K562 (cell line): ENCODE results near the gene CADM2. TPM values are rescaled to one million over a fixed set of nuclear protein-coding genes. Genes with fewer than 3 reads are reported as not detected.

ENCODE experiments used
- C11orf30 ChIP-seq: fragments of 450-650 bp; IDR thresholded peaks from 2 replicates; pipeline ENCODE4 v1.6.1; 2016; ENCODE audit warnings: low read depth, mild to moderate bottlenecking
- GTF2A2 ChIP-seq: IDR thresholded peaks from 2 replicates; pipeline ENCODE4 v1.6.1; 2016; ENCODE audit warnings: mild to moderate bottlenecking, missing genetic modification characterization, missing compliant biosample characterization
- HIVEP1 ChIP-seq: fragments of 250-450 bp; sonication (Bioruptor Pico); IDR thresholded peaks from 2 replicates; pipeline ENCODE4 v1.4.0; 2020; ENCODE audit warnings: mild to moderate bottlenecking
- MAFF ChIP-seq: IDR thresholded peaks from 2 replicates; pipeline ENCODE4 v1.6.1; 2012; ENCODE audit warnings: low read length, improper control_type of control experiment
- MAFG ChIP-seq: fragments of 450-650 bp; conservative IDR thresholded peaks from 2 replicates; pipeline ENCODE4 v1.6.1; 2016; ENCODE audit warnings: missing genetic modification characterization, missing compliant biosample characterization
- MAFK ChIP-seq: IDR thresholded peaks from 2 replicates; pipeline ENCODE4 v1.6.1; 2011; ENCODE audit warnings: low read length, improper control_type of control experiment
- NCOA6 ChIP-seq: fragments of 450-650 bp; IDR thresholded peaks from 2 replicates; pipeline ENCODE4 v1.6.1; 2017; ENCODE audit warnings: mild to moderate bottlenecking
- SAFB2 ChIP-seq: fragments of 200-400 bp; formaldehyde crosslinking; IDR thresholded peaks from 2 replicates; pipeline ENCODE4 v1.6.1; 2018; ENCODE audit warnings: borderline replicate concordance, low read length, low read depth, moderate library complexity; ENCODE audit not compliant: severe bottlenecking
- ZNF282 ChIP-seq: sonication (generic); formaldehyde crosslinking; IDR thresholded peaks from 2 replicates; pipeline ENCODE4 v1.8.1; 2023; ENCODE audit warnings: missing genetic modification reagents
- ZNF512 ChIP-seq: IDR thresholded peaks from 2 replicates; pipeline ENCODE4 v1.6.1; 2016; ENCODE audit warnings: missing genetic modification characterization, missing compliant biosample characterization
- polyA plus RNA-seq, 8 experiments: library from polyadenylated mRNA; depleted of rRNA in 4 of 8; stranded (reverse) in 5 of 8; unstranded in 3 of 8; fragments of >200 nt; fragmentation: Nextera tagmentation in 2 of 8; fragmentation: Illumina TruSeq in 1 of 8; extraction: Ambion mirVana in 2 of 8; extraction: Trizol in 1 of 8; gene quantifications; 2 replicates each; pipeline versions ENCODE4 v1.2.1 to v1.2.3, GENCODE V29; 2011 to 2014; ENCODE audit warnings: inconsistent platforms in 1 of 8, missing spikeins in 1 of 8
- total RNA-seq, 7 experiments: library from RNA; depleted of rRNA in 6 of 7; stranded (reverse); fragments of >200 nt in 6 of 7; fragmentation: Illumina TruSeq in 2 of 7; extraction: Trizol in 2 of 7; gene quantifications; 2 replicates each; pipeline versions ENCODE4 v1.2.1 to v1.2.3, GENCODE V29; 2011 to 2021; ENCODE audit warnings: low replicate concordance in 1 of 7
- TF ChIP-seq, protein P1 (sequence below), 2 experiments: fragments of 450-650 bp; IDR thresholded peaks; 2 replicates each; pipeline ENCODE4 v1.6.1; 2016; ENCODE audit warnings: mild to moderate bottlenecking in 2 of 2, borderline replicate concordance in 1 of 2, low read depth in 1 of 2, moderate library complexity in 1 of 2
- TF ChIP-seq, protein P2 (sequence below): fragments of 250-450 bp; sonication (Bioruptor Pico); IDR thresholded peaks from 2 replicates; pipeline ENCODE4 v1.8.0; 2021; ENCODE audit warnings: borderline replicate concordance, mild to moderate bottlenecking, moderate library complexity; ENCODE audit not compliant: poor library complexity, severe bottlenecking
- TF ChIP-seq, protein P3 (sequence below): fragments of 250-450 bp; sonication (Bioruptor Pico); IDR thresholded peaks from 2 replicates; pipeline ENCODE4 v1.5.0; 2021

The CADM2 gene
- total and polyA plus RNA-seq, 9 of the 15 experiments (the other 6 are each of a cell fraction or from before 2014, with no cell fraction given) = 0.11 to 3.2 (median 0.95) TPM

DNA sequence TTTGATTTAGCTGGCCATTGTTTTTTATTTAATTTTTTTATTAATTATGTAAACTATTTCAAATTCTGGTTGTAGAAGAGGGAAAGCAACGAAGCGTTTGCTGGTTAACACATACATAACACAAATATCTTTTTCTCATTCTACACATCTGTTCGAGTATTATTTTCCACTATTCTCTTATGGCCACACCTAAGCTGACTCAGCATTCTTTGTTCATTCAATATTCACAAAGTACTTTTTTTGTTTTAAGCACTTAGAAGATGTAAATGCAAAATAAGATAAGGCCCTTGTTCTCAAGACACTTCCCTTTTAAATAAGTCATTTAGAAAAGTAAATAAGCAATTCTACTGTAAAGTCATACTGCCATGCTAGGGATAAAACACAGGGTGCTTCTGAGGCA is 45.4 kb downstream of the CADM2 start (continued):
- TF ChIP-seq, protein P1, sequence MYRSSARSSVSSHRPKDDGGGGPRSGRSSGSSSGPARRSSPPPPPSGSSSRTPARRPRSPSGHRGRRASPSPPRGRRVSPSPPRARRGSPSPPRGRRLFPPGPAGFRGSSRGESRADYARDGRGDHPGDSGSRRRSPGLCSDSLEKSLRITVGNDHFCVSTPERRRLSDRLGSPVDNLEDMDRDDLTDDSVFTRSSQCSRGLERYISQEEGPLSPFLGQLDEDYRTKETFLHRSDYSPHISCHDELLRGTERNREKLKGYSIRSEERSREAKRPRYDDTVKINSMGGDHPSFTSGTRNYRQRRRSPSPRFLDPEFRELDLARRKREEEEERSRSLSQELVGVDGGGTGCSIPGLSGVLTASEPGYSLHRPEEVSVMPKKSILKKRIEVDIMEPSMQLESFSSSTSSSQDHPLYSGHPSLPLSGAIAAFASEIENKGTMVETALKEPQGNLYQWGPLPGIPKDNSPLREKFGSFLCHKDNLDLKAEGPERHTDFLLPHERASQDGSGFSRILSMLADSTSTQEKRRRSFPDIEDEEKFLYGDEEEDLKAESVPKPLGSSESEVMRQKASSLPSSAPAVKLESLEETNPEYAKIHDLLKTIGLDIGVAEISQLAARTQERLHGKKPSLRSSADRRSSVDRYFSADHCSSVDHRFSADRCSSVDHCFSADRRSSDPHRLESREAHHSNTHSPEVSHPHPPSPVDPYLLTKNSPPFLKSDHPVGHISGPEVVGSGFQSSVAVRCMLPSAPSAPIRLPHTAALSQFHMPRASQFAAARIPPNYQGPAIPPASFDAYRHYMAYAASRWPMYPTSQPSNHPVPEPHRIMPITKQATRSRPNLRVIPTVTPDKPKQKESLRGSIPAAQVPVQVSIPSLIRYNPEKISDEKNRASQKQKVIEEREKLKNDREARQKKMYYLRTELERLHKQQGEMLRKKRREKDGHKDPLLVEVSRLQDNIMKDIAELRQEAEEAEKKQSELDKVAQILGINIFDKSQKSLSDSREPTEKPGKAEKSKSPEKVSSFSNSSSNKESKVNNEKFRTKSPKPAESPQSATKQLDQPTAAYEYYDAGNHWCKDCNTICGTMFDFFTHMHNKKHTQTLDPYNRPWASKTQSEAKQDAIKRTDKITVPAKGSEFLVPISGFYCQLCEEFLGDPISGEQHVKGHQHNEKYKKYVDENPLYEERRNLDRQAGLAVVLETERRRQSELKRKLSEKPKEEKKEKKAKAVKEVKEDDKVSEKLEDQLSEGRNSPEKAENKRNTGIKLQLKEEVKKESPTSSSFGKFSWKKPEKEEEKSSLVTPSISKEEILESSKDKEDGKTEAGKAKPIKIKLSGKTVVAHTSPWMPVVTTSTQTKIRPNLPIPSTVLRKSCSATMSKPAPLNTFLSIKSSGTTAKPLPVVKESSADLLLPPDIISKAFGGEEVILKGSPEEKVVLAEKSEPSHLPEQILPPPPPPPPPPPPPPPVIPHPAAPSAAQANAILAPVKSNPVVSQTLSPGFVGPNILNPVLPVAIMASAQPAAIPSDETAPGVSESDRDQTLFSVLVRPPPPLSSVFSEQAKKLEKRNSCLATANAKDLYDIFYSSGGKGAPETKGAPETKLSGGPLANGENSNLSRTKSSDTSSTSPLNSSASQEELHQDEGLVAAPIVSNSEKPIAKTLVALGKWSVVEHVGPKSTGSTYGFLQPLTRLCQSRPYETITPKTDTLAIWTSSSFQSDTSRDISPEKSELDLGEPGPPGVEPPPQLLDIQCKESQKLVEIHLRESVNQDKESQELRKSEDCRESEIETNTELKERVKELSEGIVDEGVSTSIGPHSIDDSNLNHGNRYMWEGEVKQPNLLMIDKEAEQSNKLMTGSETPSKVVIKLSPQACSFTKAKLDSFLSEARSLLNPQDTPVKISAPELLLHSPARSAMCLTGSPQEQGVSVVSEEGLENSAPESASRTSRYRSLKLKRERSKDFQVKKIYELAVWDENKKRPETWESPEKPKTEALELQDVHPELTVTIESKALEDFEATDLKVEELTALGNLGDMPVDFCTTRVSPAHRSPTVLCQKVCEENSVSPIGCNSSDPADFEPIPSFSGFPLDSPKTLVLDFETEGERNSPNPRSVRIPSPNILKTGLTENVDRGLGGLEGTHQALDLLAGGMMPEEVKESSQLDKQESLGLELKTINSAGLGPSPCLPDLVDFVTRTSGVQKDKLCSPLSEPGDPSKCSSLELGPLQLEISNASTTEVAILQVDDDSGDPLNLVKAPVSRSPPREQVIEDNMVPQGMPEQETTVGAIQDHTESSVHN (IDR thresholded peaks at IDR 0.05; ENCODE audit: borderline replicate concordance in 1 of 2, low read depth in 1 of 2) = no peak
- peak; percentile 60; the same call in 1 of the 2 replicates for TF ChIP-seq MAFG (tag)
- TF ChIP-seq GTF2A2 = no peak
- no peak for TF ChIP-seq ZNF282
- TF ChIP-seq MAFK = peak; percentile 84
- TF ChIP-seq, protein P2, sequence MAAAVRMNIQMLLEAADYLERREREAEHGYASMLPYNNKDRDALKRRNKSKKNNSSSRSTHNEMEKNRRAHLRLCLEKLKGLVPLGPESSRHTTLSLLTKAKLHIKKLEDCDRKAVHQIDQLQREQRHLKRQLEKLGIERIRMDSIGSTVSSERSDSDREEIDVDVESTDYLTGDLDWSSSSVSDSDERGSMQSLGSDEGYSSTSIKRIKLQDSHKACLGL = no peak
- TF ChIP-seq, protein P3, sequence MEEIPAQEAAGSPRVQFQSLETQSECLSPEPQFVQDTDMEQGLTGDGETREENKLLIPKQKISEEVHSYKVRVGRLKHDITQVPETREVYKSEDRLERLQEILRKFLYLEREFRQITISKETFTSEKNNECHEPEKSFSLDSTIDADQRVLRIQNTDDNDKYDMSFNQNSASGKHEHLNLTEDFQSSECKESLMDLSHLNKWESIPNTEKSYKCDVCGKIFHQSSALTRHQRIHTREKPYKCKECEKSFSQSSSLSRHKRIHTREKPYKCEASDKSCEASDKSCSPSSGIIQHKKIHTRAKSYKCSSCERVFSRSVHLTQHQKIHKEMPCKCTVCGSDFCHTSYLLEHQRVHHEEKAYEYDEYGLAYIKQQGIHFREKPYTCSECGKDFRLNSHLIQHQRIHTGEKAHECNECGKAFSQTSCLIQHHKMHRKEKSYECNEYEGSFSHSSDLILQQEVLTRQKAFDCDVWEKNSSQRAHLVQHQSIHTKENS (CRISPR knock-in tag) = no peak
- no peak for TF ChIP-seq SAFB2
- TF ChIP-seq MAFF = peak; percentile 79
- TF ChIP-seq NCOA6 = no peak
- TF ChIP-seq ZNF512 (tag) = no peak
- TF ChIP-seq HIVEP1 (CRISPR knock-in tag) = no peak
- TF ChIP-seq C11orf30 = peak; percentile 46; the same call in 1 of the 2 replicates
